Heart left ventricle (tissue), 16 donors: ENCODE measurements around the gene ZNF740. TPM values are rescaled to one million over a fixed set of nuclear protein-coding genes. Genes with fewer than 3 reads are reported as not detected.

Experiments used
- ATAC-seq, 4 donors: fragments of 200-7000 bp; cut with Tn5 transposase; one replicate each; pipeline ENCODE4 v1.9.1; 2020 to 2022; ENCODE audit warnings: moderate library complexity in 4 of 4, mild to moderate bottlenecking in 3 of 4, moderate number of reproducible peaks in 1 of 4
- DNase-seq, 5 donors: peaks; one replicate each; pipeline ENCODE4 v3.0.0-alpha.2; 2020
- H3K27ac ChIP-seq, 12 donors: fragments of 200-600 bp; sonication (generic) in 4 of 12; one replicate each; pipeline versions ENCODE4 v1.5.0 to v1.8.0; 2016 to 2022; ENCODE audit warnings: mild to moderate bottlenecking in 2 of 12
- H3K27me3 ChIP-seq, 9 donors: fragments of 200-600 bp; sonication (generic) in 2 of 9; one replicate each; pipeline versions ENCODE4 v1.5.1 to v1.8.0; 2016 to 2022; ENCODE audit warnings: mild to moderate bottlenecking in 3 of 9
- H3K36me3 ChIP-seq, 9 donors: fragments of 200-600 bp; sonication (generic) in 2 of 9; one replicate each; pipeline versions ENCODE4 v1.5.0 to v1.8.0; 2018 to 2022; ENCODE audit warnings: mild to moderate bottlenecking in 2 of 9
- H3K4me1 ChIP-seq, 12 donors: fragments of 200-600 bp; sonication (generic) in 4 of 12; one replicate each; pipeline versions ENCODE4 v1.5.0 to v1.8.0; 2016 to 2022; ENCODE audit warnings: mild to moderate bottlenecking in 3 of 12
- H3K4me3 ChIP-seq, 12 donors: fragments of 200-600 bp; sonication (generic) in 4 of 12; one replicate each; pipeline versions ENCODE4 v1.5.0 to v1.8.0; 2017 to 2022; ENCODE audit warnings: mild to moderate bottlenecking in 9 of 12, moderate library complexity in 4 of 12
- H3K9me3 ChIP-seq, 12 donors: fragments of 200-600 bp; sonication (generic) in 4 of 12; one replicate each; pipeline versions ENCODE4 v1.5.0 to v1.8.0; 2016 to 2022; ENCODE audit warnings: mild to moderate bottlenecking in 1 of 12
- CTCF ChIP-seq, 12 donors: fragments of 200-600 bp; sonication (generic) in 4 of 12; IDR thresholded peaks; one replicate each; pipeline versions ENCODE4 v1.5.0 to v1.8.0; 2018 to 2022; ENCODE audit warnings: antibody characterized with exemption in 12 of 12, mild to moderate bottlenecking in 5 of 12
- POLR2A ChIP-seq, 2 donors: fragments of 450-650 bp; IDR thresholded peaks; one replicate each; pipeline ENCODE4 v1.6.1; 2017; ENCODE audit warnings: antibody characterized with exemption in 2 of 2, mild to moderate bottlenecking in 2 of 2, moderate library complexity in 2 of 2
- WGBS, 4 donors: extraction: QIAGEN DNeasy Blood & Tissue Kit in 2 of 4; methylation state at CpG; one replicate each; pipeline versions ENCODE4 v1.1.5 to v1.1.7; 2013 to 2018; 5-methylcytosine and 5-hydroxymethylcytosine counted together
- intact Hi-C, 10 donors: fragments of 100-400 bp; cut with DNase I; formaldehyde crosslinking; loops; one replicate each; pipeline versions ENCODE4 v1.11.1 to v1.14.2; 2022
- polyA plus RNA-seq, 2 donors: library from polyadenylated mRNA; stranded (reverse); fragments of 200-250 nt; gene quantifications; one replicate each; pipeline ENCODE4 v1.2.3, GENCODE V29; 2013
- total RNA-seq, 9 donors: library from RNA; depleted of rRNA in 2 of 9; stranded (reverse); fragments of >200 nt in 2 of 9; fragmentation: NEBNext Ultra II Directional in 3 of 9; extraction: Animal tissue kit (Norgen Biotek cat#: 25700) in 3 of 9; gene quantifications; one replicate each; pipeline versions ENCODE4 v1.1.0 to v1.2.4, GENCODE V29; 2016 to 2023
- donor health status: ischemic (EF 13 %, LVEDD 7.1; RV severe dilation, severe dysfunction).
- donor health status: healthy with polysubstance abuse.
- donor health status: DM: no; HTN: yes; CAD: no.
- donor health status: DM: no; HTN: no; CAD: no.
- donor health status: ischemic (EF 25% LVEDD 6.9; RV normal size, moderate dysfunction).
- donor health status: ischemic (EF 25% LVEDD 5.7; RV mildly dilated, moderate dysfunction).
- donor health status: healthy.
- donor health status: DM: yes; HTN: yes; CAD: no.
- donor health status: ischemic (EF 35%, LVEDD 5.7; RV mildly dilated, moderate dysfunction).
- donor health status: nonischemic (EF 11% LVEDD 7.7; RV severe dilation, severe dysfunction).
- donor health status: DM: yes; HTN: yes; CAD: no.
- donor health status: PGD.
- donor health status: ischemic (EF 29% LVEDD 5.4; RV normal size, mild dysfunction).
- donor health status: nonischemic (EF 23%, LVEDD 6.1; RV moderate dilation, normal function).

The ZNF740 gene
- total and polyA plus RNA-seq, 11 donors: 4.8 to 27.4 (median 17.6) TPM

- Histone ChIP-seq H3K9me3 (no peaks in the 10 kb centered on the region), H3K27me3 (no peaks in the 10 kb centered on the region), H3K36me3 (peaks cover 0 to 24% (median 22%) of the 10 kb centered on the region in 9 donors), H3K27ac (peak within 1 kb of the TSS in 4 of 12 donors; percentile 18 to 85 (median 30)), H3K4me1 (peaks cover 0 to 69% (median 10%) of the 10 kb centered on the region in 12 donors), H3K4me3 (peak within 1 kb of the TSS in 1 of 12 donors; percentile 56)
- intact Hi-C loops: no loop called here
- ATAC-seq: no peak
- no peak for TF ChIP-seq POLR2A (IDR thresholded peaks at IDR 0.05)
- no peak for TF ChIP-seq CTCF (IDR thresholded peaks at IDR 0.05)
- WGBS, 4 donors: 54 to 73% (median 62%) methylated on average over 5 of the region's 5 CpGs
- DNase-seq: no peak
These were observed 26.5 kb downstream of the ZNF740 start, which contains the start of gene ITGB7 for GRCh38 chr12:53207042-53207441. TSS of gene ITGB7 (minus strand) at chr12:53207251. CDS start at chr12:53200443, 6,808 bp downstream.

- H3K4me3 ChIP-seq: peak overlapping the region in 1 of 12 donors; percentile 53
- WGBS, 4 donors: 47 to 56% (median 53%) methylated on average over 2 of the region's 2 CpGs
- DNase-seq: no peak
- TF ChIP-seq CTCF (IDR thresholded peaks at IDR 0.05): no peak
- TF ChIP-seq POLR2A (IDR thresholded peaks at IDR 0.05): no peak
- H3K4me1 ChIP-seq: peaks cover 1 to 74% (median 18%) of the 10 kb centered on the region in 12 donors
- ATAC-seq: peak in 3 of 4 donors; percentile 30 to 49 (median 34)
- H3K36me3 ChIP-seq: peaks cover 0 to 38% (median 34%) of the 10 kb centered on the region in 9 donors
- H3K27ac ChIP-seq: peak overlapping the region in 5 of 12 donors; percentile 18 to 85 (median 29)
- intact Hi-C loops: no loop called here
- no peaks in the 10 kb centered on the region for H3K9me3 ChIP-seq
- no peaks in the 10 kb centered on the region for H3K27me3 ChIP-seq
These were observed 27.9 kb downstream of the ZNF740 start for GRCh38 chr12:53208435-53208834.

- H3K27ac ChIP-seq: peak overlapping the region in 3 of 12 donors; percentile 24 to 85 (median 29)
- no peaks in the 10 kb centered on the region for H3K27me3 ChIP-seq
- intact Hi-C loops: no loop called here
- TF ChIP-seq CTCF (IDR thresholded peaks at IDR 0.05) (no peak), POLR2A (IDR thresholded peaks at IDR 0.05) (no peak)
- H3K9me3 ChIP-seq: no peaks in the 10 kb centered on the region
- peak overlapping the region in 2 of 12 donors; percentile 17 to 53 for H3K4me3 ChIP-seq
- DNase-seq (no peak), ATAC-seq (peak in 2 of 4 donors; percentile 17 to 27)
- H3K36me3 ChIP-seq: peaks cover 0 to 43% (median 40%) of the 10 kb centered on the region in 9 donors
- 67 to 76% (median 72%) methylated on average over 7 of the region's 7 CpGs for WGBS, 4 donors
- peaks cover 6 to 74% (median 23%) of the 10 kb centered on the region in 12 donors for H3K4me1 ChIP-seq
These were observed 28.4 kb downstream of the ZNF740 start for GRCh38 chr12:53208877-53209463.

GRCh38 chr12:53210843-53211242, 30.3 kb downstream of the ZNF740 start:
- intact Hi-C loops: loop anchor here in 4 of 10 donors (5.0 to 10.0 kb wide), 4 partner anchors 41 to 294 kb away; partner anchors contain the start of genes ESPL1 (in 3 of the 4), TARBP2 (in 2 of the 4) and NPFF (in 1 of the 4)
- TF ChIP-seq POLR2A (IDR thresholded peaks at IDR 0.05) (no peak), CTCF (IDR thresholded peaks at IDR 0.05) (no peak)
- no peak overlapping the region for H3K4me3 ChIP-seq
- no peaks in the 10 kb centered on the region for H3K27me3 ChIP-seq
- no peak for DNase-seq
- H3K4me1 ChIP-seq: peaks cover 15 to 74% (median 42%) of the 10 kb centered on the region in 12 donors
- 53 to 77% (median 64%) methylated on average over 4 of the region's 4 CpGs for WGBS, 4 donors
- H3K27ac ChIP-seq: no peak overlapping the region
- H3K9me3 ChIP-seq: no peaks in the 10 kb centered on the region
- ATAC-seq: no peak
- H3K36me3 ChIP-seq: peaks cover 0 to 56% (median 45%) of the 10 kb centered on the region in 9 donors
